Mesendoderm (in vitro differentiated cells): ENCODE results near the gene EPHA5.

Experiments used
- DNase-seq: peaks from one replicate; pipeline ENCODE4 v3.0.0; 2013
- H2AK5ac ChIP-seq: 2 replicates; pipeline ENCODE4 v1.6.1; 2013; ENCODE audit warnings: low read length, inconsistent platforms
- H2BK120ac ChIP-seq: 2 replicates; pipeline ENCODE4 v1.6.1; 2013; ENCODE audit warnings: low read depth, mild to moderate bottlenecking, low read length, moderate library complexity, mixed read lengths
- H2BK15ac ChIP-seq: replicated peaks from 2 replicates; pipeline ENCODE4 v1.6.1; 2013; ENCODE audit warnings: low read depth, mild to moderate bottlenecking, moderate library complexity
- H2BK5ac ChIP-seq: 2 replicates; pipeline ENCODE4 v1.6.1; 2013; ENCODE audit warnings: low read length, inconsistent platforms
- H3K18ac ChIP-seq: 2 replicates; pipeline ENCODE4 v1.6.1; 2013; ENCODE audit warnings: mild to moderate bottlenecking, low read length, mixed read lengths
- H3K23ac ChIP-seq: one replicate; pipeline ENCODE4 v1.6.1; 2013; ENCODE audit warnings: low read length
- H3K27ac ChIP-seq: 2 replicates; pipeline ENCODE4 v1.5.1; 2013; ENCODE audit warnings: low read depth, mild to moderate bottlenecking, inconsistent platforms, low read length, moderate library complexity
- H3K27me3 ChIP-seq: 2 replicates; pipeline ENCODE4 v1.6.1; 2013; ENCODE audit warnings: low read length, control low read depth, mild to moderate bottlenecking, inconsistent platforms; ENCODE audit not compliant: insufficient read depth, poor library complexity
- H3K36me3 ChIP-seq: 2 replicates; pipeline ENCODE4 v1.6.1; 2013; ENCODE audit warnings: low read length, inconsistent platforms; ENCODE audit not compliant: control insufficient read depth, insufficient read depth
- H3K4ac ChIP-seq: one replicate; pipeline ENCODE4 v1.6.1; 2013; ENCODE audit warnings: low read depth, mild to moderate bottlenecking, low read length, moderate library complexity
- H3K4me1 ChIP-seq: 2 replicates; pipeline ENCODE4 v1.6.1; 2013; ENCODE audit warnings: low read depth, low read length, inconsistent platforms; ENCODE audit not compliant: control insufficient read depth
- H3K4me2 ChIP-seq: 2 replicates; pipeline ENCODE4 v1.6.1; 2013; ENCODE audit warnings: low read length
- H3K4me3 ChIP-seq: 2 replicates; pipeline ENCODE4 v1.5.1; 2013; ENCODE audit warnings: mild to moderate bottlenecking, low read length
- H3K56ac ChIP-seq: one replicate; pipeline ENCODE4 v1.6.1; 2013; ENCODE audit warnings: low read length
- H3K79me1 ChIP-seq: 2 replicates; pipeline ENCODE4 v1.6.1; 2013; ENCODE audit warnings: low read length, inconsistent platforms
- H3K79me2 ChIP-seq: 2 replicates; pipeline ENCODE4 v1.6.1; 2013; ENCODE audit warnings: mild to moderate bottlenecking, low read length; ENCODE audit not compliant: control insufficient read depth, insufficient read depth
- H3K9ac ChIP-seq: 2 replicates; pipeline ENCODE4 v1.6.1; 2013; ENCODE audit warnings: low read length, inconsistent platforms
- H4K5ac ChIP-seq: one replicate; pipeline ENCODE4 v1.6.1; 2013; ENCODE audit warnings: low read length
- H4K8ac ChIP-seq: one replicate; pipeline ENCODE4 v1.6.1; 2013; ENCODE audit warnings: low read depth, mild to moderate bottlenecking, control low read depth, low read length, moderate library complexity
- WGBS: extraction: QIAGEN DNeasy Blood & Tissue Kit; methylation state at CpG from one replicate; pipeline ENCODE4 v1.1.7; 2013; ENCODE audit warnings: low lambda C conversion rate, missing lambda C conversion rate; ENCODE audit not compliant: insufficient coverage; ENCODE audit errors: extremely low coverage; 5-methylcytosine and 5-hydroxymethylcytosine counted together

The EPHA5 gene

DNA sequence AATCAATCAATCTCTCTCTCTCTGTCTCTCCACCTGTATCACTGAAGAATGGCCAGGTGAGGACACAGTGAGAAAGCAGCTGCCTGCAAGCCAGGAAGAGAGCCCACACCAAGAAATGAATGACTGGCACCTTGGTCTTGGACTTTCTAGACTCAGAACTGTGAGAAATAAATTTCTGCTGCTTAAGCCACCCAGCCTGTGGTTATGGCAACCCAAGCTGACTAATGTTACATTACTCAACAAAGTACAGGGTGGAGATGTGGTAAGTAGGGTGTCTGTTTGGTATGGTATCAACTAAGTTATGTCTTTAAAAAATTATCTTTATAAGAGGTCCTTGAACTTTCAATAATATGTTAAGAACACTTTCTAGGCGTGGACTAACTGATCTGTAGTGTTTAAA lies 159.3 kb downstream of the EPHA5 start:
- H2BK120ac ChIP-seq = no peak overlapping the region
- H3K4me3 ChIP-seq = no peak overlapping the region
- H3K56ac ChIP-seq = no peak overlapping the region
- no peak overlapping the region for H4K8ac ChIP-seq
- no peak overlapping the region for H3K27ac ChIP-seq
- H3K4me1 ChIP-seq = no peaks in the 10 kb centered on the region
- H3K79me2 ChIP-seq = no peaks in the 10 kb centered on the region
- H3K23ac ChIP-seq = no peak overlapping the region
- no CpG with 5 or more reads among the region's 1 CpG for WGBS
- no peaks in the 10 kb centered on the region for H3K27me3 ChIP-seq
- no peak overlapping the region for H2BK15ac ChIP-seq
- DNase-seq = no peak
- H3K4me2 ChIP-seq = no peak overlapping the region
- H2AK5ac ChIP-seq = no peak overlapping the region
- H3K18ac ChIP-seq = no peak overlapping the region
- no peak overlapping the region for H2BK5ac ChIP-seq
- H3K4ac ChIP-seq = no peak overlapping the region
- no peaks in the 10 kb centered on the region for H3K36me3 ChIP-seq
- no peak overlapping the region for H4K5ac ChIP-seq
- H3K9ac ChIP-seq = no peak overlapping the region
- no peaks in the 10 kb centered on the region for H3K79me1 ChIP-seq

DNA sequence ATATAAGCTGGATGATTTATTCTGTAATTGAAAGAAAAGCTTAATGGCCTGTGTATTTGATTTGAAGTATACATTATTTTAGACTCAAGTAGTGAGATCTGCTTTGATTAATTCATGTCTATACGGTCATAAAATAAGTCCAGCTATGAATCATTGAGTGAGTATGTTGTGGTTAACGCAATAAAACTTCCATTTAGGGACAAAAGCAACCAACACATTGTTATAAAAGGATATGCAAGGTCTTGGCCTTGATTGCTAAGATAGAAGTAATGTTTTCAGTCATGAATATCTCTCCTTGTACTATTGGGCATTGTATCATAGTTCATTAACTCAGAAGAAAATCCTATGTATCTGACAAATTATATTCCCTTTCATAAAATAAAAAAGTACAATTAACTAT lies 162.1 kb downstream of the EPHA5 start:
- no peak overlapping the region for H4K8ac ChIP-seq
- H3K79me1 ChIP-seq = no peaks in the 10 kb centered on the region
- no peak overlapping the region for H3K27ac ChIP-seq
- no peak overlapping the region for H3K23ac ChIP-seq
- H3K4me2 ChIP-seq = no peak overlapping the region
- no peak overlapping the region for H3K4me3 ChIP-seq
- H2BK15ac ChIP-seq = no peak overlapping the region
- WGBS = no CpG with 5 or more reads among the region's 2 CpGs
- DNase-seq = no peak
- H4K5ac ChIP-seq = no peak overlapping the region
- H3K36me3 ChIP-seq = no peaks in the 10 kb centered on the region
- no peak overlapping the region for H3K9ac ChIP-seq
- no peak overlapping the region for H3K56ac ChIP-seq
- H3K27me3 ChIP-seq = no peaks in the 10 kb centered on the region
- H2AK5ac ChIP-seq = no peak overlapping the region
- H3K18ac ChIP-seq = no peak overlapping the region
- H2BK5ac ChIP-seq = no peak overlapping the region
- H2BK120ac ChIP-seq = no peak overlapping the region
- no peaks in the 10 kb centered on the region for H3K79me2 ChIP-seq
- H3K4ac ChIP-seq = no peak overlapping the region
- H3K4me1 ChIP-seq = no peaks in the 10 kb centered on the region

DNA sequence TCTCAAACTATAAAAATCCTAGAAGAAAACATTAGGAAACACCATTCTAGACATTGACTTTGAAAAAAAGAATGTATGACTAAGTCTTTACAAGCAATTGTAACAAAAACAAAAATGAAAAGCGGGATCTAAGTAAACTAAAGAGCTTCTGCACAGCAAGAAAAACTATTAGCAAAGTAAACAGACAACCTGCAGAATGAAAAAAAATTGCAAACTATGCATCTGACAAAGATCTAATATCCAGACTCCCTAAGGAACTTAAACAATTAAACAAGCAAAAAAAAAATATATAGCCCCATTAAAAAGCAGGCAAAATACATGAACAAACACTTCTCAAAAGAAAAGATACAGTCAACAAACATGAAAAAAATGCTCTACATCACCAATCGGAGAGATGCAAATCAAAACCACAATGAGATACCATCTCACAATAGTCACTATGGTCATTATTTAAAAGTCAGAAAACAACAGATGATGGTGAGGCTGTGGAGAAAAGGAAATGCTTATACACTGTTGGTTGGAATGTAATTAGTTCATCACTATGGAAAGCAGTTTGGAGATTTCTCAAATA lies 168.1 kb downstream of the EPHA5 start:
- Histone ChIP-seq H2BK15ac (no peak overlapping the region), H3K27ac (no peak overlapping the region), H3K79me2 (no peaks in the 10 kb centered on the region), H3K18ac (no peak overlapping the region), H4K8ac (no peak overlapping the region), H3K4me1 (no peaks in the 10 kb centered on the region), H3K27me3 (no peaks in the 10 kb centered on the region), H4K5ac (no peak overlapping the region), H3K23ac (no peak overlapping the region), H2BK120ac (no peak overlapping the region), H3K9ac (no peak overlapping the region), H3K79me1 (no peaks in the 10 kb centered on the region), H3K4me3 (no peak overlapping the region), H2AK5ac (no peak overlapping the region), H3K4me2 (no peak overlapping the region), H3K36me3 (no peaks in the 10 kb centered on the region), H2BK5ac (no peak overlapping the region), H3K4ac (no peak overlapping the region), H3K56ac (no peak overlapping the region)
- no CpG with 5 or more reads among the region's 2 CpGs for WGBS
- no peak for DNase-seq

DNA sequence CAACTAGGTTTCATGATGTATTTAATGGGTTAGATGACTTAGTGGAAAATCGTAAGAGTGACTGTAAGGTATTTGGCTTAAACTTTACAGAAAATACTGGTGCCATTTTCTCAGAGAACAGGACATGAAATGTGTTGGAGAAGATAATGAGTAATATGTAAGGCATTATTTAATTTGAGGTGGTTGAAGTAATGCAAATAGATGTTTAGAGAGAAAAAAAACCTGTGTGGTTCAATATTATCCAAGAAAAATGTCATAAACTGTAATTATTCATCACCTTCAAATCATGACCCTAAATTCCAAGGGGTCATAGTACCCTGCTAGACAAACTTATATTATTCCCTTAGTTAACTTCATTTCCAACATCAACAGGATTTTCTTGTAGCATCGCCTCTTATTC lies 171.7 kb downstream of the EPHA5 start:
- H3K79me2 ChIP-seq = no peaks in the 10 kb centered on the region
- no peaks in the 10 kb centered on the region for H3K27me3 ChIP-seq
- no peak overlapping the region for H3K4me2 ChIP-seq
- no peak overlapping the region for H4K5ac ChIP-seq
- H3K23ac ChIP-seq = no peak overlapping the region
- H3K36me3 ChIP-seq = no peaks in the 10 kb centered on the region
- H3K27ac ChIP-seq = no peak overlapping the region
- no peak overlapping the region for H3K56ac ChIP-seq
- H3K9ac ChIP-seq = no peak overlapping the region
- no peak for DNase-seq
- no peaks in the 10 kb centered on the region for H3K4me1 ChIP-seq
- H4K8ac ChIP-seq = no peak overlapping the region
- no peak overlapping the region for H3K18ac ChIP-seq
- no peak overlapping the region for H3K4ac ChIP-seq
- no peak overlapping the region for H2BK5ac ChIP-seq
- H2AK5ac ChIP-seq = no peak overlapping the region
- H3K4me3 ChIP-seq = no peak overlapping the region
- 100% methylated on average over 1 of the region's 2 CpGs for WGBS
- no peak overlapping the region for H2BK15ac ChIP-seq
- H3K79me1 ChIP-seq = no peaks in the 10 kb centered on the region
- no peak overlapping the region for H2BK120ac ChIP-seq

DNA sequence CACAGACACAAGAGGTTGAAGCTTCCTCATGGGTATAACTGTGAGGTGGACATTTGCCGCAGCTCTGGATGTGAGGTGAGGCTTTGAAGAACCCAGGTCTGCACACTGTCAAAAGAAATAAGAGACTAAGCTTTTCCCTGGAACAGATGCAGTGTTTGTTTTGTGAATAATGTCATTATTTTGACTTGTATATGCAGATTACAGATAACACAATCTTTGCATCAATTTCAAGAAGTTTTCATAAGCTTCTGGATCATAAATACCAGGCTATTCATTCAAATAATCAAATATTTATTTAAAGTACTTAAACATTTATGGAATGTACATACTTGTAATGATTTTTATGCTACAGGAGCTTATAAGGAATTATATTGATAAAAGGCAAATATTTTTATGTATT lies 174.8 kb downstream of the EPHA5 start:
- Histone ChIP-seq H3K56ac (no peak overlapping the region), H3K4ac (no peak overlapping the region), H3K4me2 (no peak overlapping the region), H3K27ac (no peak overlapping the region), H3K4me1 (no peaks in the 10 kb centered on the region), H2BK5ac (no peak overlapping the region), H3K9ac (no peak overlapping the region), H3K79me1 (no peaks in the 10 kb centered on the region), H3K79me2 (no peaks in the 10 kb centered on the region), H4K8ac (no peak overlapping the region), H2BK15ac (no peak overlapping the region), H3K23ac (no peak overlapping the region), H3K27me3 (no peaks in the 10 kb centered on the region), H2AK5ac (no peak overlapping the region), H4K5ac (no peak overlapping the region), H3K4me3 (no peak overlapping the region), H3K36me3 (no peaks in the 10 kb centered on the region), H3K18ac (no peak overlapping the region), H2BK120ac (no peak overlapping the region)
- DNase-seq = no peak
- WGBS = no CpG with 5 or more reads among the region's 1 CpG

DNA sequence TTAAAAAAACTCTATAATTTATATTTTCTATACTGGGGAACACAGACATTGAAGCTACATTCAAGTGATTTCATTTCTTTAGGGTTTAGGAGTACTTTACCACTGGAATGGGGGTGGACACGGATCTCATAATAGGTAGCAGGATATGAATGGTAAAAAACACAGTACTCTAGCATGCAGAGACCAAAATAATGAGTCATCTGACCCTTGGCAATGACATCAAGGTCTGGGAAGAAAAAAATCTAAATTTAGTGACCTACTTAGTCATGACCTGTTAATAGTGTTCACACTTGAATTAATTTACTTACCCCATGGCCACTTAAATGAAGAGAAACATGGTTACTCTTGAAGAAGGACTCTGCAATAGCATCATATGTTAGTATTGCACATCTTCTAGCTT lies 187.9 kb downstream of the EPHA5 start:
- no peak overlapping the region for H3K18ac ChIP-seq
- WGBS = no CpG with 5 or more reads among the region's 1 CpG

More for the DNA sequence above, 187.9 kb downstream of the EPHA5 start:
- Histone ChIP-seq H3K4ac (no peak overlapping the region), H3K9ac (no peak overlapping the region), H4K5ac (no peak overlapping the region), H3K27ac (no peak overlapping the region), H3K36me3 (no peaks in the 10 kb centered on the region), H3K79me1 (no peaks in the 10 kb centered on the region), H3K4me3 (no peak overlapping the region), H3K27me3 (no peaks in the 10 kb centered on the region), H2BK5ac (no peak overlapping the region), H2BK15ac (no peak overlapping the region), H3K79me2 (no peaks in the 10 kb centered on the region), H3K56ac (no peak overlapping the region), H2BK120ac (no peak overlapping the region), H3K23ac (no peak overlapping the region), H2AK5ac (no peak overlapping the region), H3K4me2 (no peak overlapping the region), H3K4me1 (no peaks in the 10 kb centered on the region), H4K8ac (no peak overlapping the region)
- no peak for DNase-seq
